ENCODE data around the gene SNRNP70.
"Not testable (repeated sequence)": the region's sequence is repeated elsewhere in the genome, so short reads cannot be mapped to it uniquely, and the experiment has no call there.

Gene SNRNP70

DNA sequence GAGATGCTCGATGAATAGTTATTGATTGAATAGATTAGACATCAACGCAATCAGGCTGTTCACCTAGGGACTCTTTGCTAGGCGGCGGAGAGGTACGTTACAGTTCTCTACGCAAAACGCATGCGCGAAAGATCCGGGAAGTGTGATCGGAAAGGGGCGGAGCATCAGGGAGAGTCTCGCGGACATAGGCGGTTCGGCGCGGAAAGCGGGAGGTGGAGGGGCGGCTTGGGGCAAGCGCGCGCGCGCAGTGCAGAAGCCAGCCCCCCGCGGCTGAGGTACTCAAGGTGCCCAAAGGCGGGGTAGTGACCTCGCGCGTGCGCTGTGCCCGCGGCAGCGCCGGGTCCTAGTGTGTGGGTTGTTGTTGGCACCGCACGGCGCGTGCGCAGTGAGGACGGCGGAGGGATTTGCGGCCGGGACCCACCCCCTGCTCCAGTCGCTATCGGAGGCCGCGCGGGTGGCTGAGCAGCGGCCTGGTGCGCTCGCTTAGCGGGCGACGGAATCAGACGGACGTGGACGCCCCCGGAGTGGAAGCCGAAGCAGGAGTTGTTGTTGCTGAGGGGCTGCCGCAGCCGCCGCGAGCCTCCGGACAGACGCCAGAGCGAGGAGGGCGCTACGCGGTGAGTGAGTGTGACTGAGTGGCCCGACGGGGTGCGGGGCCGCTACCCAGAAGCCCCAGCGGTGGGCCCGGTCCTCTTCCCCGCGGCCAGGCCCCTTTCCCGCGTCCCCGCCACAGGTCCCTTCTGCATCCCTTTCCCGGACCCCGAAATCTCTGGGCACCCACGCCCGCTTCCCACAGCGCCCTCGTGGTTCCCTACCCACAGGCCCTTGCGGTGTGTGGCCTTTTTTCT lies at the start of gene SNRNP70:
Gene SNRNP70 (plus strand): TSS at position 432 of the 848 bp plus-strand sequence. CDS start 964 bp downstream, outside the sequence.
- peak; percentile 99 for DNase-seq

- DNase-seq: peak; percentile 45
These were observed 48.4 kb upstream of the SNRNP70 start, which contains the start of gene CGB1 for GRCh38 chr19:49036815-49037214. Gene CGB1, minus strand, starts transcription at chr19:49036895. Its CDS starts 184 bp downstream, at chr19:49036711.

GRCh38 chr19:49038111-49038510 lies 47.1 kb upstream of the SNRNP70 start:
- not testable (repeated sequence) for DNase-seq

DNA sequence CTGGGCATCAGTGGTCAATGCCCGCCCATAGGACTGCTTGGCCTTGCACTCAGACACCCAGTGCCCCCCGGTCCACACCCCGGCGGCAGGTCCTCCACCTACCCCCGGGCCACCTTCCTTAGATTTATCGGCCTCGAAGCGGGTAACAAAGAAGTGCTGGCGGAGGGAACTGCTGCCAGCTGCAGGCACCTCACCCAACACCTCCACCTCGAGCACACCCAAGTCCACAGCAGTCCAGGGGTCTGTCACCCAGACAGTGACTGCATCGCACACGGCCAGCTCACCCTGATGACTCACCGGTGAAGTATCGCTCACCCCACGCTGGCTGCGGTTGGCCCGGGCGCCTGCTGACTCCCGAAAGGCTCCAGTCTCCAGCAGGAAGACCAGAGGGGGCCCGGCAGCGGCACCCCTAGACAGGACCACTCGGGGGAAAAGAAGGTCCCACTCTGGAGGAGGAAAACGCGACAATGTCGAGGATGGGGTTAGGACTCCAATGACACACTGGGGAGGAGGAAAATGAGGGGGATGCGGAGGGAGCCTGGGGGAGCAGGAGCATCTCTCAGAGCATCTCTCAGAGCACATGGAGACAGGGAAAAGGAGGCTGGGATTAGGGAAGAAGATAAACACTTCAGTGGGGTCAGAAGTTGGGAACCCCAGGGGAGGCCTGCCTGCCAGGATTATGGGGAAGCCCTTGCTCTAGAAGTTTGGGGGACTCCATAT lies 46.5 kb upstream of the SNRNP70 start:
- not testable (repeated sequence) for DNase-seq

DNA sequence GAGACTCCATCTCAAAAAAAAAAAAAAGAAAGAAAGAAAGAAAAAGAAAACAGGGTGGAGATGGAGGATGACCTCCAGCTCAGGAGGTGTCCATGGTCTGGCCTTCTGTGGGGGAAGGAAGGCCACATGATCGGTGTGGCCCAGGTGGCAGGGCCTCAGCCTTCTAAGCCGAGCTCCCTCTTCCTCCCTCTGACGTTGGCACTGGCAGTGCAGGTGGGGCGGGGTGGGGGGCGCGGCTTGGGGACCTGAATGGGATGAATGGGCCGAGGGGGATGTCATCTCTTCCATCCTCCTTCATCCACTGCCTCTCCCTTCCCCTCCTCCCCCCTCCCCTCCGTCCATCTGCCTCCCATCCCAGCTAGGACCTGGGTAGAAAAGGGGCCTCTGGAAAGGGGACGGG lies 45.5 kb upstream of the SNRNP70 start:
- DNase-seq: not testable (repeated sequence)

DNA sequence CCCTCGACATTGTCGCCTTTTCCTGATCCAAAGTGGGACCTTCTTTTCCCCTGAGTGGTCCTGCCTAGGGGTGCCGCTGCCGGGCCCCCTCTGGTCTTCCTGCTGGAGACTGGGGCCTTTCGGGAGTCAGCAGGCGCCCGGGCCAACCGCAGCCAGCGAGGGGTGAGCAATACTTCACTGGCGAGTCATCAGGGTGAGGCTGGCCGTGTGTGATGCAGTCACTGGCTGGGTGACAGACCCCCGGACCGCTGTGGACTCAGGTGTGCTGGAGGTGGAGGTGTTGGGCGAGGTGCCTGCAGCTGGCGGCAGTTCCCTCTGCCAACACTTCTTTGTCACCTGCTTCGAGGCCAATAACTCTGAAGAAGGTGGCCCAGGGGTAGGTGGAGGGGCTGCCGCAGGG lies 43.1 kb upstream of the SNRNP70 start:
- no peak for DNase-seq

- not testable (repeated sequence) for DNase-seq
These were observed 42.6 kb upstream of the SNRNP70 start for GRCh38 chr19:49042666-49043065.

DNA sequence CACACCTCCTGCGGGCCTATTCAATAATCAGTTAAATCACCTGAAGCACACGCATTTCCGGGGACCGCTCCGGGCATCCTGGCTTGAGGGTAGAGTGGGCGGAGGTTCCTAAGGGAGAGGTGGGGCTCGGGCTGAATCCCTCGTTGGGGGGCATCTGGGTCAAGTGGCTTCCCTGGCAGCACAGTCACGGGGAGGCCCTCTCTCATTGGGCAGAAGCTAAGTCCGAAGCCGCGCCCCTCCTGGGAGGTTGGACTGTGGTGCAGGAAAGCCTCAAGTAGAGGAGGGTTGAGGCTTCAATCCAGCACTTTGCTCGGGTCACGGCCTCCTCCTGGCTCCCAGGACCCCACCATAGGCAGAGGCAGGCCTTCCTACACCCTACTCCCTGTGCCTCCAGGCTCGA lies 41.7 kb upstream of the SNRNP70 start, which contains the start of gene CGB5:
Gene CGB5 (plus strand): TSS at position 301 of the 400 bp plus-strand sequence. CDS start 362 bp downstream, outside the sequence.
- not testable (repeated sequence) for DNase-seq

DNA sequence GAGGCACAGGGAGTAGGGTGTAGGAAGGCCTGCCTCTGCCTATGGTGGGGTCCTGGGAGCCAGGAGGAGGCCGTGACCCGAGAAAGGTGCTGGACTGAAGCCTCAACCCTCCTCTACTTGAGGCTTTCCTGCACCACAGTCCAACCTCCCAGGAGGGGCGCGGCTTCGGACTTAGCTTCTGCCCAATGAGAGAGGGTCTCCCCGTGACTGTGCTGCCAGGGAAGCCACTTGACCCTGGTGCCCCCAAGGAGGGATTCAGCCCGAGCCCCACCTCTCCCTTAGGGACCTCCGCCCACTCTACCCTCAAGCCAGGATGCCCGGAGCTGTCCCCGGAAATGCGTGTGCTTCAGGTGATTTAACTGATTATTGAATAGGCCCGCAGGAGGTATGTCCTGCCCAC lies 36.2 kb upstream of the SNRNP70 start, which contains the start of gene CGB8:
Gene CGB8 (minus strand): TSS at position 101 of the 400 bp plus-strand sequence. CDS start 372 bp downstream, outside the sequence.
- DNase-seq: not testable (repeated sequence)

GRCh38 chr19:49049834-49050233 lies 35.4 kb upstream of the SNRNP70 start:
- DNase-seq: not testable (repeated sequence)

- not testable (repeated sequence) for DNase-seq
These were observed 34.7 kb upstream of the SNRNP70 start for GRCh38 chr19:49050376-49051033.

GRCh38 chr19:49056101-49056901 lies 28.9 kb upstream of the SNRNP70 start:
- peak; percentile 56 for DNase-seq

DNA sequence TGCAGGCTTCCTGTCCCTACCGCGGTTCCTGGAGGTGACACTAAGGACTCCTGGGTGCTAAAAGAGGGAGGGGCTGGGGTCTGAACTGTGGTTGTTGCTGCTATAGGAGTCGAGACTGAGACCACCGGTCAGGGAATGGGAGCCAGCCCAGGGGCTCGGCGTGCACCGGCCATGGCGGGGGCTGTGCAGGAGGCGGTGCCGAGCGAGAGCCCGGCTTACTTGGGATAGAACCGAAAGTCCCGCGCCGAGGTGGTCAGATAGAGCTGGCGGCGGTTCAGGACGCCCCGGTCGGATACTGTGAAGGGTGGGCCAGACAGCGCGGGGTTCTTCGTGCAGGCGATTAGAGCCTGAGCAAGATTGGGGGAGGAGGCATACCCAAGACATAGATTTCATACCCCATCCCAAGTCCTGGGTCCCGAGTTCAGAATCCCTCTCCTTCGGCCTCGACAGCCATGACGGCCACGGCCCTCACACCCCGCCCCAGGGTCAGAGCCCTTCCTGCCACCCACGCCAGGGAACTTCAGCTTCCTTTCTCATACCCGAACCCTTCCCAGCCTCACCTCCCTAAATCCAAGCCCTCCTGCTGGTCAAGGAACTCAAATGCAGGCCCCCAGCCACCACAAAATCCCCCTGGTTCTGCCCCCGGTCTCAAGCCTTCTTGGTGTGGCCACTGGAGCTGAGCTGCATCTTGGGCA lies 28.2 kb upstream of the SNRNP70 start:
- not testable (repeated sequence) for DNase-seq

GRCh38 chr19:49057636-49058234 lies 27.5 kb upstream of the SNRNP70 start, which contains the start of gene CGB7:
Gene CGB7, minus strand, starts transcription at chr19:49057749. Its CDS starts 2,374 bp downstream, at chr19:49055375.
- peak; percentile 36 for DNase-seq

GRCh38 chr19:49058562-49058961 lies 26.7 kb upstream of the SNRNP70 start:
- peak; percentile 44 for DNase-seq

DNA sequence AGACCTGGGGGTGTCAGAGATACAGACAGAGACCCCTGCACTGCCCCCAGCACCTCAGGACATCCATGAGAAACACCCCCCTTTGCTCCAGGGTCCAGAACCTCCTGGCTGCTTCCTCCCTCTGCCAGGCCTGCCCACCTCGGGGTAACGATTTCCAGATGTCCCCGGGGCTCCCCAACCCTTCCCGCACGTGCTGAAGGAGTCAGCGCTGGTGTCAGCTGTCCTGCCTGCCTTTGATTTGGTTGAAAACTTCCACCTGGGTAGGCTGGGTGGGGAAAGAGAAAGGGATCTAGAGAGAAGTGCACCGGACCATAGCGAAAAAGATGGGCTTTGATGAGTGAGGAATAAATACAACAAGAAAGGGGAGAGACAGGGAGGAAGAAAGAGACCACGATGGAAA lies 26.2 kb upstream of the SNRNP70 start:
- no peak for DNase-seq

GRCh38 chr19:49061000-49061399 lies 24.3 kb upstream of the SNRNP70 start:
- no peak for DNase-seq

GRCh38 chr19:49061445-49061844 lies 23.8 kb upstream of the SNRNP70 start:
- no peak for DNase-seq

- no peak for DNase-seq
These were observed 21.1 kb upstream of the SNRNP70 start for GRCh38 chr19:49064029-49064629.
